Measurements from ENCODE around the gene PALD1.

The PALD1 gene

DNA sequence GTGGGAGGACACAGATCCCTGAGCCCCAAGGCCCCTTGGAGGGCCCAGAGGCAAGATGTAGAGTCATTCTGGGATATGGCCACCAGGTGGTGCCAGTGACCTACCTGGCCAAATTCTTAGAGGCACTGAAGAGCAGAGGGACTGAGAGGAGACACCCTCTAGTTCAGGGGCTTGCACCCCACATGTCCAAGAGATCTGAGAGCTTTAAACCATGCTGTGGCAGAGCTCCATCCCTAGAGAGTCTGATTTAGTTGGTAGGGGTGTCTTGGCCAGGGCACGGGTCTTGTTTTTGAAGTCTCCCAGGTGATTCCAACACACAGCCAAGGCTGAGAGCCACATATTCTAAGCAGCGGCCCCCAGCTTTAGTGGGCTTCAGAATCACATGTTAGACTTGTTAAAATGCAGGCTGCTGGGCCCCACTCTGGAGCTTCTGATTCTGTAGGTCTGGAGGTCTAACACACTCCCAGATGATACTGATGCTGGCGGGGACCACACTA, 71.4 kb downstream of the PALD1 start:
- TF ChIP-seq, protein P1, sequence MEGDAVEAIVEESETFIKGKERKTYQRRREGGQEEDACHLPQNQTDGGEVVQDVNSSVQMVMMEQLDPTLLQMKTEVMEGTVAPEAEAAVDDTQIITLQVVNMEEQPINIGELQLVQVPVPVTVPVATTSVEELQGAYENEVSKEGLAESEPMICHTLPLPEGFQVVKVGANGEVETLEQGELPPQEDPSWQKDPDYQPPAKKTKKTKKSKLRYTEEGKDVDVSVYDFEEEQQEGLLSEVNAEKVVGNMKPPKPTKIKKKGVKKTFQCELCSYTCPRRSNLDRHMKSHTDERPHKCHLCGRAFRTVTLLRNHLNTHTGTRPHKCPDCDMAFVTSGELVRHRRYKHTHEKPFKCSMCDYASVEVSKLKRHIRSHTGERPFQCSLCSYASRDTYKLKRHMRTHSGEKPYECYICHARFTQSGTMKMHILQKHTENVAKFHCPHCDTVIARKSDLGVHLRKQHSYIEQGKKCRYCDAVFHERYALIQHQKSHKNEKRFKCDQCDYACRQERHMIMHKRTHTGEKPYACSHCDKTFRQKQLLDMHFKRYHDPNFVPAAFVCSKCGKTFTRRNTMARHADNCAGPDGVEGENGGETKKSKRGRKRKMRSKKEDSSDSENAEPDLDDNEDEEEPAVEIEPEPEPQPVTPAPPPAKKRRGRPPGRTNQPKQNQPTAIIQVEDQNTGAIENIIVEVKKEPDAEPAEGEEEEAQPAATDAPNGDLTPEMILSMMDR (IDR thresholded peaks at IDR 0.05; ENCODE audit: control insufficient read depth, insufficient read depth, low read depth, low read length, missing control alignments) = peak; percentile 93
- DNase-seq (ENCODE audit: low read depth) = no peak
- no peak overlapping the region for H3K4me3 ChIP-seq (ENCODE audit: control insufficient read depth, low read depth, low read length)

DNA sequence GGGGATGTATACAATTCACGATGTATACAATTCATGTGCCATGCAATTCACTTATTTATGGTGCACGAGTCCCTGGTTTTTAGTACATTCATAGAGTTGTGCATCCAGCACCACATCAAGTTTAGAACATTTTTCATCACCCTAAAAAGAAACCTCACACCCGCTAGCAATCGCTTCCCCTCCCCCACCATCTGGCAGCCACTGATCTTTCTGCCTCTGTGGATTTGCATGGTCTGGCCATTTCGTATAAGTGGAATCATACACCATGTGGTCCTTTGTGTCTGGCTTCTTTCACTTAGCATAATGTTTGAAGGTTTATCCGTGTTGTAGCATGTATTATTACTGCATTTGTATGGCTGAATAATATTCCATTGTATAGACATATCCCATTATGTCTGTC, 71.9 kb downstream of the PALD1 start:
- TF ChIP-seq, protein P1 (IDR thresholded peaks at IDR 0.05; ENCODE audit: control insufficient read depth, insufficient read depth, low read depth, low read length, missing control alignments) = no peak
- DNase-seq (ENCODE audit: low read depth) = no peak
- H3K4me3 ChIP-seq (ENCODE audit: control insufficient read depth, low read depth, low read length) = no peak overlapping the region

DNA sequence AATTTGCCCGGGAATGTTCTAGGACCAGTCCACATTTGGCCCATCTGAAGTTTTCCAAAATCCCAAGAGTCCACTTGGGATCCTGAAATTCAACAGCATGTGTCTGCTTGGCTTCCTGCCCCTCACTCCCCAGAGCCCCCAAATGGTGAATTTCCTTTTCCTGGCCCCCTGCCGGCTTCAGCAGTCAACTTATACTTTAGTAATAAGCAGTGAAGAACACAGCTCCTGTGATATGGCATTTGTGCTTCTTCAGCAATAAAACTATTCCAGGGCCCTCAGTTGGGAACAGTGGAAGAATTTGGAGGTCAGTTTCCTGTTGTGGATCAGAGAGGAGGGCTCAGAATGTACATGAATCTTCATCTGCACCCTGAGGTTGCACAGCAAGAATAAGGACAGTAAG, 72.9 kb downstream of the PALD1 start:
- DNase-seq (ENCODE audit: low read depth) = no peak
- H3K4me3 ChIP-seq (ENCODE audit: control insufficient read depth, low read depth, low read length) = no peak overlapping the region
- TF ChIP-seq, protein P1 (IDR thresholded peaks at IDR 0.05; ENCODE audit: control insufficient read depth, insufficient read depth, low read depth, low read length, missing control alignments) = no peak

DNA sequence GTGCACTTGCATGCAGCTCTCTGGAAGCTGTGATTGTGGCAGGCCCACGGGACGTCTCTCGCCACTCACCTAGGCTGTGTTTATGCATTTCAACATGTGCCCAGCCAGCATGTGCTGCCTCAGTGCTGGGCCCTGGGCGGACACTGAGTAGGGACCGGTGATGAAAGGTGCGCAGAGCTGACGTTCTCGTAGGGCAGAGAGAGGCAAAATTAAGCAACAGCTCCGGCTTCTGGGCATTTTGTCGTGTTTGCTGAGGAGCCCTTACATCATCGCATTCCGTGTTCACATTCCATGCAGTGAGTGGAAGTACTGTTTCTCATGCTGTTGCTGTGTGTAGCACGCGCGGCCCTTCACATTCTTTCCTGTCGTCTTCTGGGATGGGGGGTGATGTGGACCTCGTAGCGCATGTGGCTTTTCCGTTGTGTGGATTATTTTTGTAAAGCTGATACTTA, 73.4 kb downstream of the PALD1 start:
- TF ChIP-seq, protein P1 (IDR thresholded peaks at IDR 0.05; ENCODE audit: control insufficient read depth, insufficient read depth, low read depth, low read length, missing control alignments) = no peak
- peak; percentile 87 for DNase-seq (ENCODE audit: low read depth)
- H3K4me3 ChIP-seq (ENCODE audit: control insufficient read depth, low read depth, low read length) = no peak overlapping the region

DNA sequence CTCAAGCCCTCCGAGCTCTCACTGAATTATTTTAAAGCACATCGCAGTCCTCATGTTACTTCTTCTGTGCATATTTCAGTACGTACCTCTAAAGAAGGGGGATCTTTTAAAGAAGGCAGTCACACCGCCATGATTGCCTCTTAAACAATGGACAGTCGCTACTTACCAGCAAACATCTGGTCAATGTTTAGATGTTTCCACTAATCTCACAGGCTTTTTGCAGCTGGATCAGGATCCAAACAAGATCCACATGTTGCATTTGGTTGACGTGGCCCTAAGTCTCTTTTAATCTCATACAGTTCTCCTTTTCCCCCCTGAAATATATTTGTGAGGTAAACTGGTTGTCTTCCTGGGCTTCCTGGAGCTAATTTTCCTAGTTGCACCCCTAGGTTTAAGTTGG, 74.0 kb downstream of the PALD1 start:
- TF ChIP-seq, protein P1 (IDR thresholded peaks at IDR 0.05; ENCODE audit: control insufficient read depth, insufficient read depth, low read depth, low read length, missing control alignments) = no peak
- DNase-seq (ENCODE audit: low read depth) = no peak
- H3K4me3 ChIP-seq (ENCODE audit: control insufficient read depth, low read depth, low read length) = no peak overlapping the region

DNA sequence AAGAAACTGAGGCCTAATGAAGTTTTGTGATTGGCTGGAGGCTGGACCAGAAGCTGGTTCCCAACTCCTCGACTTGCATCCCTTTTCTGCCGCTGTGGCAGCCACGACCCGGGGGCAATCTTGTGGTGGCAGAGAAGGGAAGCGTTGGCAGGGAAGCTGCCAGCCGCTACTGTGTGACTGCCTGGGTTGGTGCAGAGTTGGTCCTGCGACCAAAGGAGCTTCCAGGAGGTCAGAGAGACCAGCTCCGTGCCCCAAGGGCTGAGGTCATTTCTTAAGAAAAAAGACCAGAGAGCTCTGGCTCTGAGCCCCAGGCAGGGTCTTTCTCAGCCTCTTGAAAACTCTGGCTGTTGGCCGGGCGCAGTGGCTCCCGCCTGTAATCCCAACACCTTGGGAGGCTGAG, 76.8 kb downstream of the PALD1 start:
- TF ChIP-seq, protein P1 (IDR thresholded peaks at IDR 0.05; ENCODE audit: control insufficient read depth, insufficient read depth, low read depth, low read length, missing control alignments) = no peak
- DNase-seq (ENCODE audit: low read depth) = no peak
- no peak overlapping the region for H3K4me3 ChIP-seq (ENCODE audit: control insufficient read depth, low read depth, low read length)

Data from AG09309 (cell line).